Bronchial epithelial cell (primary cell): Measurements from ENCODE around the gene OR2Z1. TPM values are rescaled to one million over a fixed set of nuclear protein-coding genes. Genes with fewer than 3 reads are reported as not detected.
"Not testable (repeated sequence)": the region's sequence is repeated elsewhere in the genome, so short reads cannot be mapped to it uniquely, and the experiment has no call there.

ENCODE experiments used
- DNase-seq: peaks from one replicate; pipeline ENCODE4 v3.0.0-alpha.2; 2010; ENCODE audit warnings: low read depth
- FAIRE-seq: peaks from 2 replicates; lab custom pipeline; 2011; peaks lifted over from hg19 to GRCh38; lab: Jason Lieb, UNC
- H3K27me3 ChIP-seq: 2 replicates; pipeline ENCODE4 v1.5.1; 2011; ENCODE audit warnings: low read length; ENCODE audit not compliant: control insufficient read depth, insufficient read depth
- H3K36me3 ChIP-seq: 2 replicates; pipeline ENCODE4 v1.5.1; 2011; ENCODE audit warnings: low read length; ENCODE audit not compliant: control insufficient read depth, insufficient read depth
- H3K4me3 ChIP-seq: 2 replicates; pipeline ENCODE4 v1.5.1; 2011; ENCODE audit warnings: mild to moderate bottlenecking, low read depth, low read length, control low read depth
- total RNA-seq: library from RNA; depleted of rRNA; stranded (reverse); fragments of >200 nt; gene quantifications from 2 replicates; pipeline ENCODE4 v1.2.1, GENCODE V29; 2014
- TF ChIP-seq, protein P1 (sequence below): IDR thresholded peaks from 2 replicates; pipeline ENCODE4 v1.5.1; 2011; ENCODE audit warnings: mild to moderate bottlenecking, moderate library complexity, low read length, control low read depth, inconsistent platforms; ENCODE audit not compliant: insufficient read depth, severe bottlenecking

OR2Z1 gene
- total RNA-seq, 1 donor from 2014 or later, result not detected

DNA sequence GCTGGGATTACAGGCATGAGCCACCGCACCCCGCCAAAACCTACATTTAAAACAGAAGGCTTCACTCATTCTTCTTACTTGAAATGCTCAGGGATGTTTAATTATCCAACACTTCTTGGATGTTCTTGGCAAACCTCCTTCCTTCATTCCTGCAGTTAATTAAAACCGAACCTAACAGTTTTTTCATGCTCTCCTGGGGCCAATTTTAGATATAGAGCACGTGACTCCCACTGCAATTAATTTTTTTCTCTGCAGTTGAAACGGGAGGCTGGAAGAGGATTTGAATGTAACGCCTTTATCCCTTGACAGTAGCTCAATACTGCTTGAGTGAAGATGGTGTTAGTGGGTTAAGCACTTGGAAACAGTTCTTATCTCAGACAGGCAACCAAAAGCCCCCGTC is 18.2 kb upstream of the OR2Z1 start:
- H3K27me3 ChIP-seq, result no peaks in the 10 kb centered on the region
- TF ChIP-seq, protein P1, sequence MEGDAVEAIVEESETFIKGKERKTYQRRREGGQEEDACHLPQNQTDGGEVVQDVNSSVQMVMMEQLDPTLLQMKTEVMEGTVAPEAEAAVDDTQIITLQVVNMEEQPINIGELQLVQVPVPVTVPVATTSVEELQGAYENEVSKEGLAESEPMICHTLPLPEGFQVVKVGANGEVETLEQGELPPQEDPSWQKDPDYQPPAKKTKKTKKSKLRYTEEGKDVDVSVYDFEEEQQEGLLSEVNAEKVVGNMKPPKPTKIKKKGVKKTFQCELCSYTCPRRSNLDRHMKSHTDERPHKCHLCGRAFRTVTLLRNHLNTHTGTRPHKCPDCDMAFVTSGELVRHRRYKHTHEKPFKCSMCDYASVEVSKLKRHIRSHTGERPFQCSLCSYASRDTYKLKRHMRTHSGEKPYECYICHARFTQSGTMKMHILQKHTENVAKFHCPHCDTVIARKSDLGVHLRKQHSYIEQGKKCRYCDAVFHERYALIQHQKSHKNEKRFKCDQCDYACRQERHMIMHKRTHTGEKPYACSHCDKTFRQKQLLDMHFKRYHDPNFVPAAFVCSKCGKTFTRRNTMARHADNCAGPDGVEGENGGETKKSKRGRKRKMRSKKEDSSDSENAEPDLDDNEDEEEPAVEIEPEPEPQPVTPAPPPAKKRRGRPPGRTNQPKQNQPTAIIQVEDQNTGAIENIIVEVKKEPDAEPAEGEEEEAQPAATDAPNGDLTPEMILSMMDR, result no peak
- DNase-seq (no peak), FAIRE-seq (no peak)
- H3K36me3 ChIP-seq, result no peaks in the 10 kb centered on the region
- no peak overlapping the region for H3K4me3 ChIP-seq

DNA sequence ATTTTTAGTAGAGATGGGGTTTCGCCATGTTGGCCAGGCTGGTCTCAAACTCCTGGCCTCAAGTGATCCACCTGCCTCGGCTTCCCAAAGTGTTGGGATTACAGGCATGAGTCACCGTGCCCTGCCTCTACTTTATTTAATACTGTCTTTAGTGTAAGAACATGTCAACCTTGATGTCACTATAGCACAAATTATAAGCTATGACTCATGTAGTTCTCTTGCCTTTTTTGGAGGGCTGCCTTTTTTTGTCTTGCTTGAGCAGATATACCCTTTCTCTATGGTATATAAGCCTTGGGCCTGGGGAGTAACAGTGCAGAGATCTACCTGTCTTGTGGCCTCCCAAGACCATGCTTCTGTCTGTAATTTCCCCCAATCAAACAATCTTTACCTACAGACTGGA is 16.1 kb upstream of the OR2Z1 start:
- H3K27me3 ChIP-seq, H3K36me3 ChIP-seq, DNase-seq, H3K4me3 ChIP-seq, FAIRE-seq: not testable (repeated sequence)

DNA sequence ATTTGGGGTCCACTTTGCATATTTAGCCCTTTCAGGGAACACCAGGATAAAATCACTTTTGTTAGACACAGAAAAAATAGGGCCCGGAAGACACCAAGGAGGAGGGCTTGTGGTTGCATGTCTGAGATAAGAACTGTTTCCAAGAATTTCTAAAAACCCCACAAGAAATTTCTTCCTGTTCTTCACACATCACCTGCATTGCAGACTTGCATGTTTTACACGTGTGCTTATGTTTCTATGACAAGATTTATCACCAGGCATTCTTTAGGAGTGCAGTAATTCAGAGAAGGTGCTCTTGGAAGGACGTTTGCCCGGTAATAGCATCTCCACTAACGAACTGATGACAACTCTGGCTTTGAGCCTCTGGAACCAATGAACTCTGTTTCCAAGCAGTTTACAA is 15.7 kb upstream of the OR2Z1 start:
- H3K36me3 ChIP-seq, result no peaks in the 10 kb centered on the region
- H3K27me3 ChIP-seq, result no peaks in the 10 kb centered on the region
- DNase-seq, result no peak
- no peak overlapping the region for H3K4me3 ChIP-seq
- TF ChIP-seq, protein P1, result no peak
- FAIRE-seq, result no peak

DNA sequence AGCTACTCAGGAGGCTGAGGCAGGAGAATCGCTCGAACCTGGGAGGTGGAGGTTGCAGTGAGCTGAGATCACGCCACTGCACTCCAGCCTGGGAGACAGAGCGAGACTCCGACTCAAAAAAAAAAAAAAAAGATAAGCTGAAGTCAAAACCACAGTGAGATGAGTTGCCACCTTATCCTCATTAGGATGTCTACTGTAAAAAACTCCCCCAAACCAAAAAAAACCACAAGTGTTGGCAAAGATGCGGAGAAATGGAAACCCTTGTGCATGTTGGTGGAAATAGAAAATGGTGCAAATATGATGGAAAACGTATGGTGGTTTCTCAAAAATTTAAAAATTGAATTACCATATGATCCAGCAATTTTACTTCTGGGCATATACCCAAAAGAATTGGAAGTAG is 11.1 kb upstream of the OR2Z1 start:
- not testable (repeated sequence) for DNase-seq, H3K36me3 ChIP-seq, FAIRE-seq, H3K4me3 ChIP-seq, H3K27me3 ChIP-seq

DNA sequence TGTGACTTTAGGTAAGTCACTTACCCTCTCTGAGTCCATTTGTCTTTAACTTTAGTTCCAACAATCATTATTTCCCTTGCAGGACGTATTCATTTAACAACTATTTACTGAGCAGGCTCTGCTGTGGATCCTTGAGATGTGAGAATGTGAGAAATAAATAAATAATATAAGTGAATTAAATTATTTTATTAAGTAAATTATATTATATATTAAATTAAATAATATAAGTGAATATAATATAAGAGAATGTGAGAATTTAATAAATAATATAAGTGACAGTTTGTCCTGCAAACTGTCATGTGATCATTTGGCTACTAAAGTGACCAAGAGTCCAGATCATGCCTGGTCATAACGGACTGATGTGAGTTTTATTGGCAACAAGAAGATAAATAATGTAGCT is 598 bp downstream of the OR2Z1 start:
- H3K27me3 ChIP-seq, result no peaks in the 10 kb centered on the region
- no peak for FAIRE-seq
- no peak for DNase-seq
- H3K36me3 ChIP-seq, result no peaks in the 10 kb centered on the region
- H3K4me3 ChIP-seq, result no peak overlapping the region
- TF ChIP-seq, protein P1, result no peak

DNA sequence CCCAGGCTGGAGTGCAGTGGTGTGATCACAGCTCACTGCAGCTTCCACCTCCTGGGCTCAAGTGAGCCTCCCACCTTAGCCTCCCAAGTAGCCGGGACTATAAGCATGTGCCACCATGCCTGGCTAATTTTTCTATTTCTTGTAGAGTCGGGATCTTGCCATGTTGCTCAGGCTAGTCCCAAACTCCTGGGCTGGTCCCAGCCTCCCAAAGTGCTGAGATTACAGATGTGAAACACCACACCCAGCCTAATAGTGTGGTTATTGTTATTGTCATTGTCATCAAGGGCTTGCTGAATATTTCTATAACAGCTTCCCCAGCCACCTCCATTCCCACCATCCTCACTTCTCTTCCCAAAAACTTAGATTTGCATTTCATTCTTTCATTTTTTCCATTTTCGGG is 2.8 kb downstream of the OR2Z1 start:
- DNase-seq (no peak), FAIRE-seq (no peak)
- Histone ChIP-seq H3K27me3 (no peaks in the 10 kb centered on the region), H3K4me3 (no peak overlapping the region), H3K36me3 (no peaks in the 10 kb centered on the region)
- TF ChIP-seq, protein P1, result no peak

DNA sequence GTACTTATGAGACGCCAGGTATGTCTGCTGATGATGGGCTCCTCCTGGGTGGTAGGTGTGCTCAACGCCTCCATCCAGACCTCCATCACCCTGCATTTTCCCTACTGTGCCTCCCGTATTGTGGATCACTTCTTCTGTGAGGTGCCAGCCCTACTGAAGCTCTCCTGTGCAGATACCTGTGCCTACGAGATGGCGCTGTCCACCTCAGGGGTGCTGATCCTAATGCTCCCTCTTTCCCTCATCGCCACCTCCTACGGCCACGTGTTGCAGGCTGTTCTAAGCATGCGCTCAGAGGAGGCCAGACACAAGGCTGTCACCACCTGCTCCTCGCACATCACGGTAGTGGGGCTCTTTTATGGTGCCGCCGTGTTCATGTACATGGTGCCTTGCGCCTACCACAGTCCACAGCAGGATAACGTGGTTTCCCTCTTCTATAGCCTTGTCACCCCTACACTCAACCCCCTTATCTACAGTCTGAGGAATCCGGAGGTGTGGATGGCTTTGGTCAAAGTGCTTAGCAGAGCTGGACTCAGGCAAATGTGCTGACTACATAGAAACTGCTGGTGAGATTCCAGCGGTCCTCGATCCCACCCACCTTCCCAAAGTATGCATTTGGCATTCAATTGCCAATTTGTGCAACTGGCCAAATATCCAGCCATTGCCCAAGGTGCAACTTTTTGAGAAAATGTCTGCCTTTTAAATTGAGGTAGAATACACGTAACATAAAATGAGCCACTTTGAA is 10.2 kb downstream of the OR2Z1 start:
- FAIRE-seq, result peak; percentile 68
- TF ChIP-seq, protein P1, result no peak
- H3K27me3 ChIP-seq, result no peaks in the 10 kb centered on the region
- no peak overlapping the region for H3K4me3 ChIP-seq
- DNase-seq, result no peak
- no peaks in the 10 kb centered on the region for H3K36me3 ChIP-seq
